NCI-H748 (cell line): ENCODE data around the gene NXPH4.

Experiments used
- DNase-seq: peaks from one replicate; lab custom pipeline; 2025; ENCODE audit not compliant: unreplicated experiment; lab: John Stamatoyannopoulos, UW

The NXPH4 gene

DNA sequence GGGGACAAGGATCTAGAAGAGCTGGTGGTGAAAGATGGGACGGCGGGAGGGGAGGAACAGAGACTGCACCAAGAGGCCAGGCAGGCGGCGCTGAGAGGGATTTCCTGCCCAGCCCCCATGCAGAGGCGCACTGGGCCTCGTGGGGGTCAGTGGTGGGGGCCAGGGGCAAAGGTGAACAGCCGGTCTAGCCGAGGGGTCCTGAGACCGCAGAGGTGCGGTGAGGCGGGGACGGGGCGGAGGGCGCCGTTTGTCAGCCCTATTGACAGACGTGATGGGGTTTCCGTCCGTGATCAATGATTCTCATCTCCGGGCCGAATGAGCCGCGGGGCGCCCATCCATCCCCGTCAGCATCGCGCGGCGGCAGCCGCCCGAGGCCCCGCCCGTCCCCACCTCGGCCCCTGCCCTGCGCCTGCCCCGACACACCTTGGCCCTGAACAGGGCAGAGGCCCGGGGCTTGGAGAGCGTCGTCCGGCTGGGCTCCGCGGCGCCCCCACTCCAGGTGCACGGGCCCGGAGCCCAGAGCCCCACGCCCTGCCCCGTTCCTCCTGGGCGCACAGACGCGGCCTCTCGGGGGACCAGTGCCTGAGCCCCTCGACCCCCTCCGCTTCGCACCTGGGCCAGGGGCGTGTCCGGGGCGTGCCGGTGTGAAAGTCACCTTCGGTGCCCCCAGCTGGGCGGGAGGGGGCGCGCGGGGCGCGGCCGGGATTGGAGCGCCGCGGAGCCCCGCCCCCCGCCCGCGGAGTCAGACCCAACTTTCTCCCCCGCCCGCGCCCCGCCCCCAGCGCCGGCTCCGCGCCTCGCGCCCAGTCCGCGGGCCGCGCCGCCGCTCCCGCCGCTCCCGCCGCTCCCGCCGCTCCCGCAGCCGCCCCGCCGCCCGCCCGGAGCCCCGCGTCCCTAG, at the start of gene NXPH4:
Gene NXPH4, plus strand, starts transcription at position 781 of the 898 bp plus-strand sequence. CDS start 176 bp downstream, outside the sequence.
- peak; percentile 82 for DNase-seq

DNA sequence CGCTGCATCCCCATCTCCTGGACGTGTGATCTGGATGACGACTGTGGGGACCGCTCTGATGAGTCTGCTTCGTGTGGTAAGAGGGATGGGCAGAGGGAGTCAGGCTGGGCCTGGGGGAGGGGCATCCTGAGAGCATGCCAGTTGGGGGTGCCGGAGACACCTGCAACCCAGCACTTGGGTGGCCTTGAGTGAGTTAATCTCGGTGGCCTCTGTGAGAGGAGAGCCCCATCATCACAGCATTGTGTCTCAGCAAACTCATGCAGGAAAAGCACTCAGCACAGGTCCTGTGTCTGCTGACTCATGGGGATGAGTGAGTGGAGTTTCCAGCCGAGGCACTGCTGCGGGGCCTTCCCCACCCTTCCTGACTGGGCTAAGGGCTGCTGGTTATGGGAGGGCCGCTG, 49.6 kb upstream of the NXPH4 start:
- DNase-seq: no peak

DNA sequence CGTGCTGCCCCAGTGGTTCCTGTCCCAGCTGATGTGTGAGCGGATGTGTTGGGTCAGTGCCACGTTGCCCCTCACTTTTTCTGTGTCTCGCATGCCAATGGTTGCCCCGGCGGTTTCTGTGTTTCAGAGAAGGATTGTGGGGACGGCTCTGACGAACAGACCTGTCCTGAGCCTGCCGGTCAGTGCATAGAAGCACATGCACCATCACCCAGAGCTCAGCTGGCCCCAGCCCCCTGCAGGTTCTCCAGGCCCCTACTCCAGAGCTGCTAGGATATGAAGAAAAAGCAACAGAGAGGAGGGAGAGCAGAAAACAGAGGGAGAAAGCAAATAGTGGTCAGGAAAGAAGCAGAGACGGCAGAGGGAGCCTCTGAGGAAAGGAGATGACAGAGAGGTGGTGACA, 48.5 kb upstream of the NXPH4 start:
- no peak for DNase-seq

DNA sequence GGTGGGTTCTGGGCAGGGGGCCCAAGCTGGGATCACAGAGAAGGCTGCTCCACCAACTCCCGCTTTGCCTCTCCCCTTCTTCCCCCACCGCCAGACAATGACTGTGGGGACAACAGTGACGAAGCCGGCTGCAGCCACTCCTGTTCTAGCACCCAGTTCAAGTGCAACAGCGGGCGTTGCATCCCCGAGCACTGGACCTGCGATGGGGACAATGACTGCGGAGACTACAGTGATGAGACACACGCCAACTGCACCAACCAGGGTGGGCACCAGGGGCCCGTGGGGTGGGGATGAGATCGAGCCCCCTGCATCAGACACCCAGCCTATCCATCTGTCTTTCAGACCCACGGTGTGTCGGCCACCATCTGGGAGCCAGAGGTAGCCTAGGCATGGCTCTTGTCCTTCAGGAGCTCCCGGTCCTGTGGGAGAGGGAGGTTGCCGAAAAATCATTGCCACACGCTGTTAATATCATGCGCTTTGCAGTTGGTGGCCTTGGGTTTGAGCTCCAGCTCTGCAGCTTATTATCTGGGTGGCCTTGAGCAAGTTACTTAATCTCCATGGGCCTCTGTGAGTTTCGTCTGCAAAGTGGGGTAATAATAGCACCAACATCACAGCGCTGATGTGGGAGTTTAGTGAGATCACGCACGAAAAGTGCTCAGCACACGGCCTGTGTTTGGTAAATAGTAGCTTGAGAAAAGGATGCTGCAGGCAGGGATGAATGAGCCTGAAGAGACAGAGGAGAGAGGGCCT, 47.4 kb upstream of the NXPH4 start:
- no peak for DNase-seq

DNA sequence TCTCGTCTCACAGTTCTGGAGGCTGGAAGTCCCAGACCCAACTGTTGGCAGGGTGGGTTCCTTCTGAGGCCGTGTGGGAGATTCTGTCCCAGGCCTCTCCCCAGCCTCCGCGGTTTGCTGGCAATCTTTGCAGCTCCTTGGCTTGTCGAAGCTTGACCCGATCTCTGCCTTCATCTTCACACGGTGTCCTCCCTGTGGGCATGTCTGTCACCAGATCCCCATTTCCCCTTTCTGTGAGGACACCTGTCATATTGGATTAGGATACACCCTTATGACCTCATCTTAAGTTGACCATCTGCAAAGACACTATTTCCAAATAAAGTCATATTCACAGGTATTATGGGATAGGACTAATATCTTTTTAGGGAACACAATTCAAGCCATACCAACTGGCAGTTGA, 46.6 kb upstream of the NXPH4 start:
- DNase-seq: no peak

GRCh38 chr12:57170408-57170807, 46.2 kb upstream of the NXPH4 start:
- DNase-seq: no peak

- DNase-seq: no peak
These were observed 45.7 kb upstream of the NXPH4 start for GRCh38 chr12:57170927-57171326.

DNA sequence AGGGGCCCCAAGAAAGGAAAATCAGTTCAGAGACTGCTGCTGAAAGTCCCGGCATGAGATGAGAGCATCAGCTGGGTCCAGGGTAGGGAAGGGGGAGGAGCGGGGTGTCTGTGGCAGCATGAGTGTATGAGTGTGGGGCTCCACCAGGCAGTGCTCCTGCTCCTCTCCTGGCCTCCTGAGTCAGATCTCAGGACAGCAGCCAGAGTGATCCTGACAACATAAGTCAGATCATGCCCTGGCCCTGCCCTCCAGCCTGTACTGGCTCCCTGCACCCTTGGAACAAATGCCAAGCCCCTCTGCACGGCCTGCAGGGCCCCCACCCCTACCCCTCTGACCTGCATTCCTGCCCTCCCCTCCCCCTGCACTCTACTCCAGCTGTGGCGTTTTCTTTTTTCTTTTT, 44.9 kb upstream of the NXPH4 start:
- DNase-seq: no peak

GRCh38 chr12:57173089-57173488, 43.5 kb upstream of the NXPH4 start:
- no peak for DNase-seq

DNA sequence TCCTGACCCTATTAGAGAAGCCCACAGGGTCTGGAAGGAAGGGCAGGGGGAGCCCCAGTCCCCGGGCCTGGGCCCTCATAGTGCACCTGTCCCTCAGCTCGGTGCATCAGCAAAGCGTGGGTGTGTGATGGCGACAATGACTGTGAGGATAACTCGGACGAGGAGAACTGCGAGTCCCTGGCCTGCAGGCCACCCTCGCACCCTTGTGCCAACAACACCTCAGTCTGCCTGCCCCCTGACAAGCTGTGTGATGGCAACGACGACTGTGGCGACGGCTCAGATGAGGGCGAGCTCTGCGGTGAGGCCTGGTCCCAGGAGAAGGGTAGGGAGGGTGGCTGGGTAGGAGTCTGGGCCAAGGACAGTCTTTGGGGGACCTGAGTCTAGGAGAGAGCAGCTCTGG, 42.9 kb upstream of the NXPH4 start:
- DNase-seq: no peak

GRCh38 chr12:57175428-57176138, 41.0 kb upstream of the NXPH4 start:
- peak; percentile 92 for DNase-seq

- DNase-seq: no peak
These were observed 40.5 kb upstream of the NXPH4 start for GRCh38 chr12:57176139-57176477.

- DNase-seq: no peak
These were observed 39.7 kb upstream of the NXPH4 start for GRCh38 chr12:57176846-57177245.

- DNase-seq: no peak
These were observed 39.2 kb upstream of the NXPH4 start for GRCh38 chr12:57177354-57177753.

DNA sequence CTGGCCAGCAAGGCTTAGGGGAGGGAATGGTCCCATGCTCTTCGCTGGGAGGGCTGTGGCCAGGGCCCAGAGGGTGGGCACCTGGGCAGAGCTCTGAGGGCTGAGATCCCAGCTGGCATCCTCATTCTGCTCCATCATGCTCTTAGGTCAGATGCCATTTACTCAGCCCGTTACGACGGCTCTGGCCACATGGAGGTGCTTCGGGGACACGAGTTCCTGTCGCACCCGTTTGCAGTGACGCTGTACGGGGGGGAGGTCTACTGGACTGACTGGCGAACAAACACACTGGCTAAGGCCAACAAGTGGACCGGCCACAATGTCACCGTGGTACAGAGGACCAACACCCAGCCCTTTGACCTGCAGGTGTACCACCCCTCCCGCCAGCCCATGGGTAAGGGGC, 38.4 kb upstream of the NXPH4 start:
- no peak for DNase-seq

DNA sequence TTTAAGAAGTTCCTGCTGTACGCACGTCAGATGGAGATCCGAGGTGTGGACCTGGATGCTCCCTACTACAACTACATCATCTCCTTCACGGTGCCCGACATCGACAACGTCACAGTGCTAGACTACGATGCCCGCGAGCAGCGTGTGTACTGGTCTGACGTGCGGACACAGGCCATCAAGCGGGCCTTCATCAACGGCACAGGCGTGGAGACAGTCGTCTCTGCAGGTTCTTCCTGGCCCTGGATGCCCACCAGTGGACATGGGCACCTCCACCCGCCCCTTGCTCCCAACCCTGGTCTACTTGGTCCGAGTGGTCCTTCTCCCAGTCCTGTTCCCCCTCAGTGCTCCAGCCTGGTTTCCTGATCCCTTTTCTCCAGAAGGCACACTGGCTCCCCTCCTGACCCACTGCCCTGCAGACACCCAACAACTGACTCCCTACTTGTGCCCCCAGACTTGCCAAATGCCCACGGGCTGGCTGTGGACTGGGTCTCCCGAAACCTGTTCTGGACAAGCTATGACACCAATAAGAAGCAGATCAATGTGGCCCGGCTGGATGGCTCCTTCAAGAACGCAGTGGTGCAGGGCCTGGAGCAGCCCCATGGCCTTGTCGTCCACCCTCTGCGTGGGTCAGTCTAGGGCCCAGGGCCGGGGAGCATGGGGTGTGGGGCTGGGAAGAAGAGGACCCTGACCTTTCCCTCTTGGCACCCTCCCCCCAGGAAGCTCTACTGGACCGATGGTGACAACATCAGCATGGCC, 37.1 kb upstream of the NXPH4 start:
- no peak for DNase-seq

DNA sequence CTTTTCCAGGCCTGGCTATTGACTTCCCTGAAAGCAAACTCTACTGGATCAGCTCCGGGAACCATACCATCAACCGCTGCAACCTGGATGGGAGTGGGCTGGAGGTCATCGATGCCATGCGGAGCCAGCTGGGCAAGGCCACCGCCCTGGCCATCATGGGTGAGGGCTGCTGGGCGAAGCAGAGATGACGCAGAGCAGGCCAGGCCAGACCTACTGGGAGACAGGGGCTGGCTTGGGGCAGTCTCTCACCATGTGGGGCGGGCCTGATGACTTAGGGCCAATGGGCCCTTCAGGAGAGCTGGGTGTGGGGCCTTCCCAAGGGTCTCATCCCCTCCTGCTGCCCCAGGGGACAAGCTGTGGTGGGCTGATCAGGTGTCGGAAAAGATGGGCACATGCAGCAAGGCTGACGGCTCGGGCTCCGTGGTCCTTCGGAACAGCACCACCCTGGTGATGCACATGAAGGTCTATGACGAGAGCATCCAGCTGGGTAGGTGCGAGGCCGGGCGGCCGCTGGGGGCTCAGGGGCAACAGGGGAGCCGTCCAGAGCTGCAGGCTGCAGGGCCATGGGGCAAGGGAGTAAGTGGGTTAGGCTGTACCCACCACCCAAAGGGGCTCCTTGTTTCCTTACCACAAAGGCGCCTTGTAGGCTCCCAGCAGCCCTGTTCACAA, 36.1 kb upstream of the NXPH4 start:
- no peak for DNase-seq

DNA sequence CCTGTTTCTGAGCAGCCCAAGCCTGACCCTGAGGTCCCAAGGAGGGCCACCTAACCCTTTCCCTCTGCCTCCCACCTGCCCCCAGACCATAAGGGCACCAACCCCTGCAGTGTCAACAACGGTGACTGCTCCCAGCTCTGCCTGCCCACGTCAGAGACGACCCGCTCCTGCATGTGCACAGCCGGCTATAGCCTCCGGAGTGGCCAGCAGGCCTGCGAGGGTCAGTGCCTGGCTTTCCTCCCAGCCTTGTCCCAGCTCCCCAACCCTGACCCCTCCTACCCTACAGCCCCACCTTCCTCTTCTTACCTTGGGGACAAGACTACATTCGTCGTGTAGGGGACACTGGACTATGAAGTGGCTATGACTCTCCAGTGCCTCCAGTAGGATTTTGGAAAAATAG, 35.5 kb upstream of the NXPH4 start:
- no peak for DNase-seq

DNA sequence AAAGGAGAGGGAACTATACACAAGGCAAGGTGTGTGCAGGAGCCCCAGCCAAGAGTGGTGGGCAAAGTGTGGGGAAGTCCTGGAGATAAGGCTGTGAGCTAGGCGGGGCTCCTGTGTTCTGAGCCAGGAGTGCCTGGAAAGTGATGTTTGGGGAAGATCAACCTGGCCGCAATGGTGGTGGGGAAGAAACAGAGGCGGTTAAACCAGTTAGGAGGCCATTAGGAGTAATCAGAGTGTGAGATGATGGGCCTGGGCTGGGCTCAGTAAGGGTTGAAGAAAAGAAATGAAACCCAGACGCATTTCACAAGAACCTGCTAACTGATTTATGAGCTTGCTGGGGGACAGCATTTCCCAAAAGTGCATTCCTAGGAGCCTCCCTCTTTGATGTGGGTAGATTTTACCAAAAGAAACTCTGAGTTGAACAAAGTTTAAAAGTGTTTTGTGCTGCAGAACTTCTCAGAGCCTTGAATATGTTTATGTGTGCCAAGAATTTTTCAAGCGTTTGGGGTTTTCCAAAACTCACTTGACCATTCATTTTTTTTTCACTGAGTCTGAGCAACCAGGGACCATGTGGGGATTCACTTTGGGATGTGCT, 34.9 kb upstream of the NXPH4 start:
- DNase-seq: no peak

GRCh38 chr12:57182918-57183575, 33.5 kb upstream of the NXPH4 start:
- DNase-seq: peak; percentile 66
